Measurements from ENCODE around the gene PLSCR5.

Gene PLSCR5

DNA sequence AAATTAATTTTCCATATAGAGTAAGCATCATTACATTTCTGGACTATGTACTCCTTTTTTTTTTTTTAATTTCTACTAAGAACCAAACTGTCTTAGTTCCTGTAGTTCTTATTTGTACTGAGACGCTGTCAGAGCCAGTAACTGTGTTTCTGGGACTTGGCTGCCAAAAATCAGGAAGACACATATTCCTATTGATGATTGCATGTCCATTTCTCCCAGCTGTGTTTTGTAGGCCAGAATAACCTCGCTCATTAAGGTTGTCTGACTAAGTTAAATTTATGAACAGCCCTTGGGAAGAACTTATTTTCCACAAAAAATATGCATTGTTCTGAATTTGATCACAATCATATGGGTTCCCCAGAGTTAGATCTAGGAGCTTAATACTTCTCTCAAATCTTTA is 29.5 kb downstream of the PLSCR5 start:
- H3K9me3 Mint-ChIP-seq, result no peaks in the 10 kb centered on the region
- ATAC-seq (replicated peaks; ENCODE audit: extremely low read depth, poor library complexity, severe bottlenecking) (no peak), DNase-seq (ENCODE audit: low spot score in 2 of 2) (no peak)
- H3K27ac Mint-ChIP-seq (ENCODE audit: low read depth), result no peak overlapping the region
- no peaks in the 10 kb centered on the region for H3K36me3 Mint-ChIP-seq (ENCODE audit: insufficient read depth)
- H3K4me3 Mint-ChIP-seq, result no peak overlapping the region
- no peaks in the 10 kb centered on the region for H3K4me1 Mint-ChIP-seq
- peaks cover 9% of the 10 kb centered on the region for H3K27me3 Mint-ChIP-seq

DNA sequence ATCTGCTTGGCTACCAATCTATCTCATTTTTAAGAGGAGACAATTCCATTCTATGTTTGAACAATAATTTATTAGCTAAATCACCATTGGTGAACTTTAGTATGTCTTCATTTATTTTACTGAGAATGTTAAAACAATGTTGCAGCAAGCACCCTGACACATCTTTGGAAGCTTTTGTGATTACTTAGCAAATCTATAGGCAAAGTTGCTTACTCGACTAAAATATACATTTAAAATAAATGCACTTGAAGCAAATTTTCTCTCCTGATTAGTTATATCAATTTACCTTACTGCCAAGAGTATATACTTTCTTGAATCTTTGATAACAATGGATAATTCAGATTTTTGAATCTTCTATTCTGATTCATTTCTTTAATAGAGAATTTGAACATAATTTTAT is 31.0 kb downstream of the PLSCR5 start:
- Mint-ChIP-seq H3K27ac (ENCODE audit: low read depth) (no peak overlapping the region), H3K9me3 (no peaks in the 10 kb centered on the region), H3K4me1 (no peaks in the 10 kb centered on the region), H3K4me3 (no peak overlapping the region), H3K27me3 (no peaks in the 10 kb centered on the region), H3K36me3 (ENCODE audit: insufficient read depth) (no peaks in the 10 kb centered on the region)
- DNase-seq (ENCODE audit: low spot score in 2 of 2) (no peak), ATAC-seq (replicated peaks; ENCODE audit: extremely low read depth, poor library complexity, severe bottlenecking) (no peak)

DNA sequence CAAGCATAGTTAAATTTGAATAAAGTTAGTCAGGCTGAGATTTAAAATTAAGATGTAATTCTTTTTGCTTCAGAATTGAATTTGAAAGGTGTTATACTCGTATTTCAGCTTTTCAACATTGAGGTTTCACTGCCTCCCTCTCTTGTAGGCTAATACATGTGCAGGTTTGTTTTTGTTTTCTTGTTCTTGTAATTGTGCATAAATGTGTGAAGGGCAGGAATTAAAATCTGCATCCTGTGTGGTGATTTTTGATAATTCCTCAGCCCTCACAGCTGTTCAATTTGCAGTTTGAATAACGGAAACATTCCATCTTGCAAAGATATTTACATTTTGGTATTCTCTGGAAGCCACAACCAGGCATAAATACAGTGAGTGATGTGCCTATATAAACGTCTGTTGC is 35.8 kb downstream of the PLSCR5 start:
- peak overlapping the region; percentile 2 for H3K27ac Mint-ChIP-seq (ENCODE audit: low read depth)
- no peak overlapping the region for H3K4me3 Mint-ChIP-seq
- no peaks in the 10 kb centered on the region for H3K27me3 Mint-ChIP-seq
- H3K9me3 Mint-ChIP-seq, result no peaks in the 10 kb centered on the region
- ATAC-seq (replicated peaks; ENCODE audit: extremely low read depth, poor library complexity, severe bottlenecking) (no peak), DNase-seq (ENCODE audit: low spot score in 2 of 2) (no peak)
- H3K4me1 Mint-ChIP-seq, result no peaks in the 10 kb centered on the region
- peaks cover 2% of the 10 kb centered on the region for H3K36me3 Mint-ChIP-seq (ENCODE audit: insufficient read depth)

DNA sequence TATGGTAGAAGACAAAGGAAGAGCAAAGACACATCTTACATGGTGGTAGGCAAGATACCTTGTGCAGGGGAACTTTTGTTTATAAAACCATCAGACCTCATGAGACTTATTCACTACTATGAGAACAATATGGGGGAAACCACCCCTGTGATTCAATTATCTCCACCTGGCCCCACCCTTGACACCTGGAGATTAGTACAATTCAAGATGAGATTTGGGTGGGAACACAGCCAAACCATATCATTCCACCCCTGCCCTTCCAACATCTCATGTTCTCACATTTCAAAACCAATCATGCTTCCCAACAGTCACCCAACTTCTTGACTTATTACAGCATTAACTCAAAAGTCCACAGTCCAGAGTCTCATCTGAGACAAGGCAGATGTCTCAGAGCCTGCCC is 39.0 kb downstream of the PLSCR5 start:
- H3K9me3 Mint-ChIP-seq, result no peaks in the 10 kb centered on the region
- no peaks in the 10 kb centered on the region for H3K4me1 Mint-ChIP-seq
- H3K4me3 Mint-ChIP-seq, result no peak overlapping the region
- H3K27me3 Mint-ChIP-seq, result no peaks in the 10 kb centered on the region
- H3K36me3 Mint-ChIP-seq (ENCODE audit: insufficient read depth), result peaks cover 3% of the 10 kb centered on the region
- no peak for DNase-seq (ENCODE audit: low spot score in 2 of 2)
- no peak overlapping the region for H3K27ac Mint-ChIP-seq (ENCODE audit: low read depth)
- ATAC-seq (replicated peaks; ENCODE audit: extremely low read depth, poor library complexity, severe bottlenecking), result no peak

DNA sequence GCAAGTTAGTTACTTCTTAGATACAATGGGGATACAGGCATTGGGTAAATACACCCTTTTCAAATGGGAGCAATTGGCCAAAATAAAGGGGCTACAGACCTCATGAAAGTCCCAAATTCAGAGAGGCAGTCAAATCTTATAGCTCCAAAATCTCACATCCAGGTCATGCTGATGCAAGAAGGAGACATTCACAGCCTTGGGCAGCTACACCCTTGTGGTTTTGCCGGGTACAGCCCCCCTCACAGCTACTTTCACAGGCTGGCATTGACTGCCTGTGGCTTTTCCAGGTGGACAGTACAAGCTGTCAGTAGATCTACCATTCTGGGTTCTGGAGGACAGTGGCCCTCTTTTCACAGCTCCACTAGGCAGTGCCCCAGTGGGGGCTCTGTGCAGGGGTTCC is 43.3 kb downstream of the PLSCR5 start:
- Mint-ChIP-seq H3K4me1 (no peaks in the 10 kb centered on the region), H3K9me3 (no peaks in the 10 kb centered on the region)

DNA sequence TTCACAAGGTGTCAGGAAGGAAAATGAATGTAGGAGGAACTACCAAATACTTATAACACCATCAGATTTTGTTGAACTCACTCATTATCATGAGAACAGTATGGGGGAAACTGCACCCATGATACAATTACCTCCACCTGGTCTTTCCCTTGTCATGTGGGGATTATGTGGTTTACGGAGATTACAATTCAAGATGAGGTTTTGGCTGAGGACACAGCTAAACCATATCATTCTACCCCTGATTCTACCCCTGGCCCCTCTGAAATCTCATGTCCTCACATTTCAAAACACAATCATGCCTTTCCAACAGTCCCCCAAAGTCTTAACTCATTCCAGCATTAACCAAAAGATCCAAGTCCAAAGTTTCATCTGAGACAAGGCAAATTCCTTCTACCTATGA is 43.7 kb downstream of the PLSCR5 start:
- no peak for ATAC-seq (replicated peaks; ENCODE audit: extremely low read depth, poor library complexity, severe bottlenecking)
- Mint-ChIP-seq H3K4me1 (no peaks in the 10 kb centered on the region), H3K36me3 (ENCODE audit: insufficient read depth) (peaks cover 3% of the 10 kb centered on the region), H3K9me3 (no peaks in the 10 kb centered on the region), H3K27me3 (no peaks in the 10 kb centered on the region), H3K27ac (ENCODE audit: low read depth) (no peak overlapping the region), H3K4me3 (no peak overlapping the region)
- DNase-seq (ENCODE audit: low spot score in 2 of 2), result no peak

More for the DNA sequence above, 43.3 kb downstream of the PLSCR5 start:
- Mint-ChIP-seq H3K27ac (ENCODE audit: low read depth) (no peak overlapping the region), H3K36me3 (ENCODE audit: insufficient read depth) (peaks cover 3% of the 10 kb centered on the region), H3K27me3 (no peaks in the 10 kb centered on the region), H3K4me3 (no peak overlapping the region)
- ATAC-seq (replicated peaks; ENCODE audit: extremely low read depth, poor library complexity, severe bottlenecking), result no peak
- DNase-seq (ENCODE audit: low spot score in 2 of 2), result no peak

DNA sequence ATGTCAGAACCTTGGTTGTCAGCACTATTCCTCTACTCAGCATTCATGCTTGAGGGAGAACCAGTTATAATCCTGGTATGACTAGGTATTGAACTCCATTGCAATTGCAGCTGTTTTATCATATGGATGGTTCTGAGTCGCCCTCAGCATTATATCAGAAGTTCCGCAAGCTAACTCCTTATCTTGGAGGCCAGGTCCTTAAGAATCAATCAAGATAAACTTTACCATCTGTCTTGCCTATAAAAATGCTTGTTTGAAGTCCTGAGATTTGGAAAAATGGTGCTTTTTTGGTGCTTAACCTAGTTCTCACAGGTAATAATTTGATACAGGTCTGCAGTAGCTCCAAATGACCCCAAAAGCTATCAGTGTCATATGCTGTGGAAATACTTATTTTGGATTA is 44.5 kb downstream of the PLSCR5 start:
- H3K27me3 Mint-ChIP-seq, result no peaks in the 10 kb centered on the region
- peaks cover 3% of the 10 kb centered on the region for H3K36me3 Mint-ChIP-seq (ENCODE audit: insufficient read depth)
- no peak overlapping the region for H3K27ac Mint-ChIP-seq (ENCODE audit: low read depth)
- DNase-seq (ENCODE audit: low spot score in 2 of 2), result no peak
- H3K9me3 Mint-ChIP-seq, result no peaks in the 10 kb centered on the region
- H3K4me3 Mint-ChIP-seq, result no peak overlapping the region
- no peaks in the 10 kb centered on the region for H3K4me1 Mint-ChIP-seq
- no peak for ATAC-seq (replicated peaks; ENCODE audit: extremely low read depth, poor library complexity, severe bottlenecking)

DNA sequence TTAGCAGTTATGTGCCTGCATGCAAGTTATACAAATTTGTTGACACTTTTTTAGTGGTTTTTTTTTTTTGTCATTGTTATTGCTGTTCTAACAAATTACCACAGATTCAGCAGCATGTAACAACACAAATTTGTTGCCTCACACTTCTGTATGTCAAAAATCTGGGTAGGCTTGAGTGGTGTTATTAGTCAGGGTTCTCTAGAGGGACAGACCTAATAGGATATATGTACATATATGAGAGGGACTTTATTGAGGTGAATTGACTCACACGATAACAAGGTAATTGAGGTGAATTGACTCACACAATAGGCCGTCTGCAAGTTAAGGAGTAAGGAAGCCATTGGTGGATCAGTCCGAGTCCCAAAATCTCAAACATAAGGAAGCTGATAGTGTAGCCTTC is 45.8 kb downstream of the PLSCR5 start:
- peaks cover 2% of the 10 kb centered on the region for H3K4me1 Mint-ChIP-seq
- no peak overlapping the region for H3K27ac Mint-ChIP-seq (ENCODE audit: low read depth)
- no peak overlapping the region for H3K4me3 Mint-ChIP-seq
- no peaks in the 10 kb centered on the region for H3K27me3 Mint-ChIP-seq
- no peaks in the 10 kb centered on the region for H3K9me3 Mint-ChIP-seq
- DNase-seq (ENCODE audit: low spot score in 2 of 2), result no peak
- no peak for ATAC-seq (replicated peaks; ENCODE audit: extremely low read depth, poor library complexity, severe bottlenecking)
- peaks cover 1% of the 10 kb centered on the region for H3K36me3 Mint-ChIP-seq (ENCODE audit: insufficient read depth)

DNA sequence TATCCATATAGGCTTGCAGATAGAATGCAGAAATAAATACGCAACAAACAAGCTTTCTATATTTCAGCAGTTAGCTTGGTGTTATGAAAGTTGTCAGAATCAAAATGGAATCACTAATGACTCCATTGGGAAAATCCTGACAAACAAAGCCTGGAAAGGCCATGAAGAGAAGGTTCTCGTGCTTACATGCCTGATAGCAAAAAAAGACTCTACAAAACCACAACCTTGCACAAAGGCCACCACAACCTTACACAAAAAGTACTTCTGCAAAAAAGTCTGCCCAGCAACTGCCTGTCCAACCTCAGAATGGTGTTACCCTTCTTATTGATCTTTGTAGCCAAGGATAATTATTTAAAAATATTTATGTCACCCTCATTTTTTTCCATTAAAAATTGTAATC is 46.4 kb downstream of the PLSCR5 start:
- no peaks in the 10 kb centered on the region for H3K36me3 Mint-ChIP-seq (ENCODE audit: insufficient read depth)

DNA sequence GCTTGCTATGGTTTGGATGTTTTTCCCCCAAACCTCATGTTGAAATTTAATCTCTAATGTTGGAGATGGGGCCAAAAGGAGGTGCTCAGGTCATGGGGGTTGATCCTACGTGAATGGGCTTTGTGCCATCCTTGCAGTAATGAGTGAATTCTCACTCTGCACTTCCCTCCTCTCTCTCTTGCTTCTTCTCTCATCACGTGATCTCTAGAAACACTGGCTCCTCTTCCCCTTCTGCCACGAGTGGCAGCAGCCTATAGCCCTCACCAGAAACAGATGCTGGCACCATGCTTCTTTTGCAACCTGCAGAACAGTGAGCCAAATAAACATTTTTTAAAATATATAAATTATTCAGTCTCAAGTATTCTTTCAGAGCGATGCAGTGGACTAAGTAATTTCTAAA is 47.4 kb downstream of the PLSCR5 start:
- H3K36me3 Mint-ChIP-seq (ENCODE audit: insufficient read depth), result no peaks in the 10 kb centered on the region
- no peaks in the 10 kb centered on the region for H3K9me3 Mint-ChIP-seq
- H3K27ac Mint-ChIP-seq (ENCODE audit: low read depth), result no peak overlapping the region
- H3K27me3 Mint-ChIP-seq, result no peaks in the 10 kb centered on the region
- H3K4me1 Mint-ChIP-seq, result peaks cover 10% of the 10 kb centered on the region
- H3K4me3 Mint-ChIP-seq, result no peak overlapping the region
- ATAC-seq (replicated peaks; ENCODE audit: extremely low read depth, poor library complexity, severe bottlenecking), result no peak
- no peak for DNase-seq (ENCODE audit: low spot score in 2 of 2)

More for the DNA sequence above, 46.4 kb downstream of the PLSCR5 start:
- ATAC-seq (replicated peaks; ENCODE audit: extremely low read depth, poor library complexity, severe bottlenecking), result no peak
- H3K9me3 Mint-ChIP-seq, result no peaks in the 10 kb centered on the region
- H3K4me3 Mint-ChIP-seq, result no peak overlapping the region
- peaks cover 8% of the 10 kb centered on the region for H3K4me1 Mint-ChIP-seq
- H3K27me3 Mint-ChIP-seq, result no peaks in the 10 kb centered on the region
- H3K27ac Mint-ChIP-seq (ENCODE audit: low read depth), result no peak overlapping the region
- DNase-seq (ENCODE audit: low spot score in 2 of 2), result no peak

DNA sequence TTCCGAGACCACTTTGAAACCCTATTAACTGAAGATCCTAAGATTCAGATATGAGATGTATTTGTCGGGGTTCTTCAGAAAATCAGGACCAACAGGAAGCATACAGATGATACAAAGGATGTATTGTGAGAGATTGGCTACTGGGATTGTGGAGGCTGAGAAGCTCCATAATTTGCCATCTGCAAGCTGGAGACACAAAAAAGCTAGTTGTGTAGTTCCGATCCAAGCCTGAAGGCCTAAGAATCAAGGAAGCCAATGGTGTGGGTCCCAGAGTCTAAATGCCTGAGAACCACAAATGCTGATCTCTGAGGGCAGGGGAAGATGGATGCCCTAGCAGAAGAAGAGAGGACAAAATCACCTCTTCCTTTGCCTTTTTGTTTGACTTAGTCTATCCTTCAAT is 49.8 kb downstream of the PLSCR5 start:
- Mint-ChIP-seq H3K27ac (ENCODE audit: low read depth) (no peak overlapping the region), H3K4me1 (peaks cover 19% of the 10 kb centered on the region), H3K4me3 (no peak overlapping the region), H3K36me3 (ENCODE audit: insufficient read depth) (no peaks in the 10 kb centered on the region), H3K9me3 (no peaks in the 10 kb centered on the region), H3K27me3 (no peaks in the 10 kb centered on the region)
- no peak for DNase-seq (ENCODE audit: low spot score in 2 of 2)
- ATAC-seq (replicated peaks; ENCODE audit: extremely low read depth, poor library complexity, severe bottlenecking), result no peak

DNA sequence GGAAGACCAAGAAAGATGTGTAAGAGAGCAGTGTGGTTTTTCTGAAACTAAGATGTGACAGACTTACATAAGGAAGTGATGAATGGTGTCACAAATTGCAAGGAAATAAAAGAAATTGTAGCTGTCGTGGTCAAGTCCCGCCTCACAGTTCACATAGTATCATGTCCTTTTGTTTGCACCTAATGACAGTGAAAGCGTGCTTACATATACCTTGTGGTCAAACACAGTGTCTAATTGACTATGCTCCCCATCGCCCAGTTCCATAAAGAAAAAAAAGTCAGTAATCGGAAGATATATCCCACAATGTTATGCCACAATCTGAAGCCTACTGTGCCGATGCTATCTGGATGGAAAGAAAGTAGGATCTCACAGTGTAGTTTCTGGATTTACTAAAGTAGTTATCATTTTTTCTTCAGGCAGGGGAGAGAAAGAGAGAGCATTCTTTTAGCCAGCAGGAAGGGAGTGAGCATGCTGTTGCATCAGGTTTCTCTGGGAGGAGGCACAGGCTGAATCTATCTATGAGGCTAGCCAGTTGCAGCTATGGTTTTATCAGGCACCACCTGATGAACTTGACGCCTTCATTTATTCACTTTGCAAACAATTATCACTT is 50.9 kb downstream of the PLSCR5 start:
- Mint-ChIP-seq H3K36me3 (ENCODE audit: insufficient read depth) (no peaks in the 10 kb centered on the region), H3K27ac (ENCODE audit: low read depth) (no peak overlapping the region), H3K27me3 (no peaks in the 10 kb centered on the region), H3K9me3 (no peaks in the 10 kb centered on the region), H3K4me1 (peaks cover 28% of the 10 kb centered on the region), H3K4me3 (no peak overlapping the region)
- no peak for DNase-seq (ENCODE audit: low spot score in 2 of 2)
- ATAC-seq (replicated peaks; ENCODE audit: extremely low read depth, poor library complexity, severe bottlenecking), result peak; percentile 59

DNA sequence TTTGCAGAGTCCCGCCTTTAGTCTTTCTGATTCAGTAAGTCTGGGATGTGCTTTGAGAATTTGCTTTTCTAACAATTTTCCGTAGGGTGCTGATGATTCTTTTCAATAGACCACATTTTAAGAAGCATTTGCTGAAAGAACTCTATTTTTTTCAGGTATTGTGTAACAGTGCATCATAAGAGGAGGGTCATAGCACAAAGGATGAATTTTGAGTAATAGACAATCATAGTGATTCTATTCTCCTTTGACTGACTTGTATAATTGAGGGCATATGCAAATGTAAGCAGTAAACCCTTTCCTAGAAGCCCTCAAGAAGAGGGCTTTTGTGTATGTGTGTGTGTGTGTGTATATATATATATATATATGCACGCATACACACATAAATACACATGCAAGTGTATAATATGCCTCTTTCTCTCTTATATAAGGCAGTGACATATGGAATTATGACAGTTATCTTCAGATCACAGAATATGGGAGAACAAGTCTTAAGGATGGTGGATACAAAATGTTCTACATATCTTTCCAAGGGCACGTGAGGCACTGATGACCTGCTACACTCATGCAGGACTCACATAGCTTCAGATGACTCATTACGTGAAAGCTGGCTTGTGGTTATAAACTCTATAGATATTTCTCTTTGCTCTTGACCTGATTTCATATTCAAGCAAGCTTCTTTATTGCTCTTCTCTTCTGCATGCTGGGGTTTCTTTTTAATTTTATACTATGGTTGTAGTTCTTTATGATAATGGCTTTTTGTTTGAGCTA is 54.2 kb downstream of the PLSCR5 start:
- peak overlapping the region; percentile 35 for H3K27ac Mint-ChIP-seq (ENCODE audit: low read depth)
- ATAC-seq (replicated peaks; ENCODE audit: extremely low read depth, poor library complexity, severe bottlenecking), result no peak
- H3K9me3 Mint-ChIP-seq, result no peaks in the 10 kb centered on the region
- H3K4me3 Mint-ChIP-seq, result peak overlapping the region; percentile 28
- no peaks in the 10 kb centered on the region for H3K36me3 Mint-ChIP-seq (ENCODE audit: insufficient read depth)
- no peaks in the 10 kb centered on the region for H3K27me3 Mint-ChIP-seq
- H3K4me1 Mint-ChIP-seq, result peaks cover 43% of the 10 kb centered on the region
- DNase-seq (ENCODE audit: low spot score in 2 of 2), result no peak
